GM10248 (cell line): ENCODE data around the gene NANOS1.

Source experiments
- CTCF ChIA-PET: fragments of 300-600 bp; sonication (Branson Sonifier 250); formaldehyde crosslinking; extraction: SDS; loops from one replicate; lab custom pipeline; 2021; ENCODE audit warnings: antibody characterized with exemption; lab: Yijun Ruan, JAX
- POLR2A ChIA-PET: fragments of 350-650 bp; sonication (Branson Sonifier 250); formaldehyde crosslinking; extraction: SDS; loops from one replicate; lab custom pipeline; 2020; ENCODE audit warnings: antibody characterized with exemption; lab: Yijun Ruan, JAX
- DNase-seq: peaks from one replicate; pipeline ENCODE4 v3.0.0; 2012; ENCODE audit errors: extremely low spot score
- TF ChIP-seq, protein P1 (sequence below): IDR thresholded peaks from 2 replicates; pipeline ENCODE4 v1.5.1; 2012; ENCODE audit warnings: mild to moderate bottlenecking, low read depth; ENCODE audit errors: extremely low read depth, missing control alignments, control extremely low read depth

NANOS1 gene

GRCh38 chr10:119031496-119032059 is 2.1 kb downstream of the NANOS1 start:
- TF ChIP-seq, protein P1, sequence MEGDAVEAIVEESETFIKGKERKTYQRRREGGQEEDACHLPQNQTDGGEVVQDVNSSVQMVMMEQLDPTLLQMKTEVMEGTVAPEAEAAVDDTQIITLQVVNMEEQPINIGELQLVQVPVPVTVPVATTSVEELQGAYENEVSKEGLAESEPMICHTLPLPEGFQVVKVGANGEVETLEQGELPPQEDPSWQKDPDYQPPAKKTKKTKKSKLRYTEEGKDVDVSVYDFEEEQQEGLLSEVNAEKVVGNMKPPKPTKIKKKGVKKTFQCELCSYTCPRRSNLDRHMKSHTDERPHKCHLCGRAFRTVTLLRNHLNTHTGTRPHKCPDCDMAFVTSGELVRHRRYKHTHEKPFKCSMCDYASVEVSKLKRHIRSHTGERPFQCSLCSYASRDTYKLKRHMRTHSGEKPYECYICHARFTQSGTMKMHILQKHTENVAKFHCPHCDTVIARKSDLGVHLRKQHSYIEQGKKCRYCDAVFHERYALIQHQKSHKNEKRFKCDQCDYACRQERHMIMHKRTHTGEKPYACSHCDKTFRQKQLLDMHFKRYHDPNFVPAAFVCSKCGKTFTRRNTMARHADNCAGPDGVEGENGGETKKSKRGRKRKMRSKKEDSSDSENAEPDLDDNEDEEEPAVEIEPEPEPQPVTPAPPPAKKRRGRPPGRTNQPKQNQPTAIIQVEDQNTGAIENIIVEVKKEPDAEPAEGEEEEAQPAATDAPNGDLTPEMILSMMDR: no peak
- ChIA-PET CTCF (interaction anchor here (1.0 to 1.4 kb wide), 4 partner anchors 8 to 178 kb away, joined by 3 read pairs; no protein-coding TSS in a partner anchor), POLR2A (interaction anchor here (0.6 kb wide), 1 partner anchor 620 kb away, joined by 3 read pairs; the partner anchor contains the start of gene BAG3)
- no peak for DNase-seq

DNA sequence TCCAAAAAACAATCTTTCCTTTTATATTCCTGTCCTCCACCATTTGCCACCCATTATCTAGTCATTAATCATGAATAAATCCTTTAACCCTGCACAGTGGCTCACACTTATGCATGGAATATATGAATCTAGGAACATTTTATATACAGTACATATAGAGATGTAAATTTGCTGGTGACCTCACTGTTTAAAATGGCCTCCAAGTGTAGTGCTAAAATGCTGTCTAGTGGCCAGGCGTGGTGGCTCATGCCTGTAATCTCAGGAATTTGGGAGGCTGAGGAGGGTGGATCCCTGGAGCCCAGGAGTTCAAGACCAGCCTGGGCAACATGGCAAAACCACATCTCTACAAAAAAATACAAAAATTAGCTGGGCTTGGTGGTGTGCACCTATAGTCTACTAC is 9.6 kb downstream of the NANOS1 start:
- ChIA-PET CTCF (interaction anchor here (1.0 to 1.1 kb wide), 2 partner anchors 8 to 24 kb away, joined by 3 to 4 read pairs; no protein-coding TSS in a partner anchor), POLR2A (no interaction called here)
- no peak for DNase-seq
- TF ChIP-seq, protein P1: no peak

- ChIA-PET POLR2A (no interaction called here), CTCF (no interaction called here)
- DNase-seq: no peak
- TF ChIP-seq, protein P1: no peak
Measured at GRCh38 chr10:119041326-119041725, 11.8 kb downstream of the NANOS1 start.

GRCh38 chr10:119042169-119042568 is 12.7 kb downstream of the NANOS1 start:
- POLR2A ChIA-PET: no interaction called here
- CTCF ChIA-PET: no interaction called here
- DNase-seq: no peak
- TF ChIP-seq, protein P1: no peak

DNA sequence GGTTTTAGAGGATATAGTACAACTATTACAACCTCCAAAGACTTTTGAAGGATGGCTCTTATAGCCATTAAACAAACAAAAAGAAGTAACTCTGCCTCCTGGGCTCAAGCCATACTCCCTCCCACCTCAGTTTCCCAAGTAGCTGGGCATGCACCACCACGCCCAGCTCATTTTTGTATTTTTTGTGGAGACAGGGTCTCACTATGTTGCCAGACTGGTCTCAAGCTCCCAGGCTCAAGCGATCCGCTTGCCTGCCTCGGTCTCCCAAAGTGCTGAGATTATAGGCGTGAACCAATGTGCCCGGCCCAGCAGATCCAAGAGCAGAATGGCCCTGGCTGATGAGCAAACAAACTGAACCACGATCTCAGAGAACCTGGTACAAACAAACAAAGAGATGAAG is 16.0 kb downstream of the NANOS1 start:
- POLR2A ChIA-PET: no interaction called here
- TF ChIP-seq, protein P1: no peak
- CTCF ChIA-PET: no interaction called here
- no peak for DNase-seq

DNA sequence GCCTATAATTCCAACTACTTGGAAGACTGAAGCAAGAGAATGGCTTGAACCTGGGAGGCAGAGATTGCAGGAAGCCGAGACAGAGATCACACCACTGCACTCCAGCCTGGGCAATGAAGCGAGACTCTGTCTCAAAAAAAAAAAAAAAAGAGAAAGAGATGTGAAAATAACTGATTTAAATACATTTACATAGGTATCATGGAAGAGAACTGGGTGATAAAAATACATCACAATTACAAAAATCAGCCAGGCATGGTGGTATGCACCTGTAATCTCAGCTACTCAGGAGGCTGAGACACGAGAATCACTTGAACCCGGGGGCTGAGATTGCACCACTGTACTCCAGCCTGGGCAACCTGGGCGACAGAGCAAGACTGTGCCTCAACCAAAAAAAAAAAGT is 19.8 kb downstream of the NANOS1 start:
- DNase-seq: no peak
- TF ChIP-seq, protein P1: no peak
- POLR2A ChIA-PET: no interaction called here
- CTCF ChIA-PET: no interaction called here
